GM12873 (cell line): ENCODE measurements around the gene FAM180B.

ENCODE experiments used
- TF ChIP-seq, protein P1 (sequence below): IDR thresholded peaks from 2 replicates; pipeline ENCODE4 v1.5.1; 2012; ENCODE audit warnings: low read depth, mild to moderate bottlenecking, moderate library complexity, low read length, control low read depth; ENCODE audit not compliant: insufficient read depth; ENCODE audit errors: missing control alignments

The FAM180B gene

DNA sequence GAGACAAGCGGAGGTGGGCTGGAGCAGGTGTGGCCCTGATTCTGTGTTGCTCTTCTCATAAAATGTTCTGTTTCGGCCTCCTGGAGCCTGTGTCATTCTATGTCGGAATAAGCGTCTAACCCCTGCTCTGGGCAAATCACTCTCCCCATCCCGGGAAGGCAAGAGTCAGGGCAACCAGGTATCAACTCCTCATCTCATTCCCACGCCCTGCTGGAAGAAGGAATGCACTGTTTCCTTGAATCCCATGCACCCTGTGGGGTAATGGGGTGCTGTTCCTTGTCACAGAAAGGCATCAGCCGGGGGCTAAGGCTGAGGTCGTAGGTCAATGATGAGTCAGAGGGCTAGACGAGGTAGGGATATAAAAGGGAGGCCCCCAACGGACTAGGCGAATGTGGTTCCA, 2.6 kb downstream of the FAM180B start:
- TF ChIP-seq, protein P1, sequence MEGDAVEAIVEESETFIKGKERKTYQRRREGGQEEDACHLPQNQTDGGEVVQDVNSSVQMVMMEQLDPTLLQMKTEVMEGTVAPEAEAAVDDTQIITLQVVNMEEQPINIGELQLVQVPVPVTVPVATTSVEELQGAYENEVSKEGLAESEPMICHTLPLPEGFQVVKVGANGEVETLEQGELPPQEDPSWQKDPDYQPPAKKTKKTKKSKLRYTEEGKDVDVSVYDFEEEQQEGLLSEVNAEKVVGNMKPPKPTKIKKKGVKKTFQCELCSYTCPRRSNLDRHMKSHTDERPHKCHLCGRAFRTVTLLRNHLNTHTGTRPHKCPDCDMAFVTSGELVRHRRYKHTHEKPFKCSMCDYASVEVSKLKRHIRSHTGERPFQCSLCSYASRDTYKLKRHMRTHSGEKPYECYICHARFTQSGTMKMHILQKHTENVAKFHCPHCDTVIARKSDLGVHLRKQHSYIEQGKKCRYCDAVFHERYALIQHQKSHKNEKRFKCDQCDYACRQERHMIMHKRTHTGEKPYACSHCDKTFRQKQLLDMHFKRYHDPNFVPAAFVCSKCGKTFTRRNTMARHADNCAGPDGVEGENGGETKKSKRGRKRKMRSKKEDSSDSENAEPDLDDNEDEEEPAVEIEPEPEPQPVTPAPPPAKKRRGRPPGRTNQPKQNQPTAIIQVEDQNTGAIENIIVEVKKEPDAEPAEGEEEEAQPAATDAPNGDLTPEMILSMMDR = no peak

DNA sequence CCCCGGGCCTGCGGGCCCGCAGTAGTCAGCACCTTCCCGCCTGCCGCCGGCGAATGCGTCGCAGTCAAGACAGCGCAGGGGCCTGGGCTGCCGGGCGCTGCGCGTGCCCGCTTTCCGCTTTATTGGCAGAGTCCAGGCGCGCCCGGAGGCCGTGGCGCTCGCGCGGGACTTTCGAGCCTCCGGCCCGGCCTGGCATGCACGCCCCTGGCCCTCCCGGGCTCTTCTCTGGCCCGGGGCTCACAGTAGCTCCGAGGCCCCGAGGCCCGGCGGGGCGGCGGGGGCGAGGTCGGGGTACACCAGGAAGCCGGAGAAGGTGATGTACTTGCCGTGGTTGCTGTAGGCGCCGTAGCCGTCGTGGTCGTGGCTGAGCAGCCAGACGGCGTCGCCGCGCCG, 3.1 kb downstream of the FAM180B start:
- TF ChIP-seq, protein P1 = no peak

DNA sequence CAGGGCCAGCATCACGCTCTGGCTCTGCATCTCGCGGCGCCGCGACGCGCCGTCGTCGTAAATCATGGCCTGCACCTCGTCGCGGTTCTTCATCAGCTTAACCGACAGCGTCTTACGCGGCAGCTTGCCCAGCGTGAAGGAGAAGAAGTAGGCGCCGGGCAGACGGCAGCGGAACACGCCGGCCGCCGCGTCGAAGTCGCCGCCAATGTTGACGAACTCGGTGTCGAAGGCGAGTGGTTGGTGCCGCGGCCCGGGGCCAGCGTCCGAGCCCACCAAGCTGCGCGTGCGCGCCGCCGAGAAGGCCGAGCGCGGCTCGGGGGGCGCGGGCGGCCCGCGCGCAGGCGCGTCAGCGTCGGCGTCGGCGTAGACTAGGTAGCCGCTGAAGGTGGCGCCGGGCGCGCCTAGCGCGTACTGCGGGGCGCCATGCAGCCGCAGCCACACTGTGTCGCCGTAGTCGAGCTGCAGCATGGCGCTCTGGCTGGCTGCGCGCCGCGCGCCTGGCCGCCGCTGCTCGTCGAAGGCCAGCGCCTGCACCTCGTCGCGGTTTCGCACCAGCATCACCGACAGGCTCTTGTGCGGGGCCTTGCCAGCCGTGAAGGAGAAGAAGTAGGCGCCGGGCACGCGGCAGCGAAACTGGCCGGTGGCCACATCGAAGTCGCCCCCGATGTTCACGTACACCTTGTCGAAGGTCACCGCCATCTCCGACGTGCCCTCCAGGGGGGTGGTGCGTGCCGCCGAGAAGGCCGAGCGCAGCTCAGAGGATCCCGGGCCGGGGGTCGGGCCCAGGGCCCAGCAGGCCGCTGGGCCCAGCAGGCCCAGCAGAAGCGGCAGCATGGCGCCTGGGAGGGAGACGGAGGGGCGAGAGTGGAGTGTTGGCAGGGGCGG, 3.7 kb downstream of the FAM180B start:
- TF ChIP-seq, protein P1 = no peak

DNA sequence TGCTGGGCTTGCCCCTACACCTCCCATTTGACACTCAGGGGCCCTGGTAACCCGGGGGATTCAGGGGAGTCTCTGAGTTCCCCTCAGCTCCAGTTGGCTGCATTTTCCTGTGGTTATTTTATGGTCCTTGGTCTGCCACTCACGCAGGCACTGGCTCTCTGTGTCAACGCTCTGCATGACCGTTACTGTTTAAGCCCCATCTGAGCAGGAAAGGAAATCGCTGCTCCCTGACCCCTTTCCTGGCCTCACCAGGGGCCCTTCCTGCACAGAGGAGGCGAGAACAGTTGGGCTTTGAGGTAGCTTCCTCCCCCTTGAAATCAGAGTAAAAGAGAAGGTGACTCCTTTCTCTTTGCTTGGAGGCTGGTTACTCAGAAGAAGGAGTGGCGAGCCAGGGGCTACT, 5.3 kb downstream of the FAM180B start:
- TF ChIP-seq, protein P1 = no peak

DNA sequence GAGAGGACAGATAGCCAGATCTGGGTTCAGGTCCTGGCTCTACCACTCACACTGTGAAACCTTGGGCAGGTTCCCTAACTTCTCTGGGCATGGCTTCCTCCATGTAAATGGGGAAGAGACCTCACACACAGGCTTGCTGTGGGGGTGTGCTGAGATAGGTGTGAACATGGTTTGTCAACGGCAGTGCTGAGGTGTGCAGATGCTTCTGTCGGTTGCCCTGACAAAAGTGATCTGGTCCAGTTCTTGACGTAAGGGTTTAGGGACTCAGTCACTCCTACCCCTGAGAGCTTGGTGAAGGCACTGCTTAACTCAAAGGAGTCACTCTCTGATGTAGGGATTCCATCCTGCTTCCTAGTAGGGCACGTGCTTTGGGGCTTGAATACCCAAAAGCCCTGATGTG, 5.8 kb downstream of the FAM180B start:
- TF ChIP-seq, protein P1 = no peak

DNA sequence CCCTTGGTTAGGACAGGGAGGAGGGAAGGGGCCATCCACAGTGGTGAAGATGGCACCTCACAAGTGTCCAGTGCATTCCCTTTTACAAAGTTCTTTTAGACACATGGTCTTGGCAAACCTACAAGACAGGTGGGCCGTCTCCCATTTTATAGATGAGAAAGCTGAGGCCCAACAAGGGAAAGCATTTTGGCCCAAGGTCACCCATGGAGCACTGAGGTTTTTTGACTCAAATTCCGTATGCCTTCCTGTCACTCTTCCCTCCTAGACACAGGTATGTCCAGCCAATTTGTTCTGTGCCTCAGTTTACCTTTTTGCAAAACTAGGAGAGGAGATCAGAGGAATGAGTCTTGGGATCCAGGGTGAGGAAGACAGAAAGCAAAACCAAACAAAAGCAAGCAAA, 6.5 kb downstream of the FAM180B start:
- TF ChIP-seq, protein P1 = no peak

DNA sequence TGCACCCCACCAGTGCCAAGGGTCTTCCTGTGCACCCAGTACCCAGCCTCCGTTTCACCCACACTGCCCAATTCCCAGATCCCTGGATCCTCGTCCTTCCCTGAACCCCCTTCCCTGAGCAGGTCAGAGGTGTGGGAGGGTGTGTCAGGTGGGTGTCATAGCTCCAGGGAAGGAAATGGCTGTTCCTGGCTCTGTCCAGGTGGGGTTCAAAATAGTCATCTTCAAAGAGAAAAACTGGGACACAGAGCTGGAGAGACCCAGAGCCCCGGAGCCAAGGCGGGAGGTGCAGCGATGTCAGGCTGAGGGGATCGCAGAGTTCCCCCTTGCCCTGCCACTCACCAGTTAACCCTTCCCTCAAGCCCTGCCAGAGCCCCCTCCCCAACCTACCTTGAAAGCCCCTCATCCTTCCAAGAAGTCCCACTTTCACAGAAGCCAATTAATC, 7.0 kb downstream of the FAM180B start:
- TF ChIP-seq, protein P1 = no peak
